Fibroblast of skin of back (primary cell): Measurements from ENCODE around the gene ANKH.
A peak's percentile ranks its signal among the peaks of the same experiment; 100 is the strongest.
"Not testable (repeated sequence)": the region's sequence is repeated elsewhere in the genome, so short reads cannot be mapped to it uniquely, and the experiment has no call there.

Experiments used
- DNase-seq: peaks from one replicate; pipeline ENCODE4 v3.0.0-alpha.2; 2013

ANKH gene

DNA sequence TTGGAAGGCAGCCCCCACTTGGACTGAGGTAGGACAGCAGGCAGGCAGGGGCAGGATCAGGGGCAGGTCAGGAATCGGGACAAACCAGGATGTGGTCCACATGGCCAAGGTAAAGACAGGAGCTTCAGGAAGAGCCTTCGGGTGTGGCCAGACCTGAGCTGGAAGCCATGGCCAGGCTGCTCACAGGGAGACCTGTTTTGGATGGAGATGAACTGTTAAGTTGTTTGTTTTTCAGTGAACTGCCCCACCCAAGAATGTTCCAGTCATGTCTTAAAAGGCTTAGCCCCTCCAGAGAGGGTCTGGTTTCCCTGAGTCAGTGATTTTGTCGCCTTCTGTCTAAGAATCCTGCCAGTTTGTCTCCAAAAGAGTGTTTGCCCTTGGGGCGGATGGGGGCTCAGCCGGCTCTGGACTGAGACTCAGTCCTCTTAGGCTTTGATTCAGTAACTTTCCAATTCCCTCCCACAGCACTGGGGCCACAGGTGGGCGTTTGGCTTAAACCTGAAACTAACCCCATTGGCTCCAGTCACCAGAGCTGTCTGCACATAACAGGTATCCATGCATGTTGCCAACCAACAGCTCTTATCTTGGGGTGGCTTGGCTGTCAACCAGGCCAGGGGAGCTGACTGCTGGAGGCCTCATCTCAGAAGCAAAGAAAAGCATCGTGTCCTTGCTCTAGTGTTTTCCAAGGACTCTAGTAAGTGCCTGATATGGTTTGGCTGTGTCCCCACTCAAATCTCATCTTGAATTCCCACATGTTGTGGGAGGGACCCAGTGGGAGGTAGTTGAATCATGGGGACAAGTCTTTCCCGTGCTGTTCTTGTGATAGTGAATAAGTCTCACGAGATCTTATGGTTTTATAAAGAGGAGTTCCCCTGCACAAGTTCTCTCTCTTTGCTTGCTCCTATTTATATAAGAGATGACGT lies 11.3 kb upstream of the ANKH start:
- no peak for DNase-seq

GRCh38 chr5:14881826-14882225 lies 10.2 kb upstream of the ANKH start:
- DNase-seq: no peak

DNA sequence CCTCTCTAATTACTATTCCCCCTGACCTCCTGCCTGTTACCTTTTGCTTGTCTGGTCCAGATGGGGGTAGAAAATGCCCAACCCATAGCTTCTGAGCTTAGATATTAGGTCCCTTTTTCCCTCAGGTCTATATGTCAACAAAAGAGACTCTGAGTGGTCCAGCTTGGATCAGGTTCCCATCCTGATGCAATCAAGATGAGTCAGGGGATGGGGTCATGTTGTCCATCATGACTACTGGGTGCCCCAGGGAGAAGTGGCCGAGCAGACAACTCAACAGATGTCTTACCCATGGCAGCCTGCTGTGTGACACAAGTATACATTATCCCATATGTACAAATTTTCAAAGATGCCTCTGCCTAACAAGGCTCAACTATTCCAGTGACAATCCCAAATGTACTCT lies 9.1 kb upstream of the ANKH start:
- peak; percentile 76 for DNase-seq

- DNase-seq: peak; percentile 41
Observed at GRCh38 chr5:14879937-14880589, 8.5 kb upstream of the ANKH start.

- DNase-seq: peak; percentile 30
Observed at GRCh38 chr5:14879393-14879792, 7.8 kb upstream of the ANKH start.

GRCh38 chr5:14878192-14878591 lies 6.6 kb upstream of the ANKH start:
- DNase-seq: not testable (repeated sequence)

DNA sequence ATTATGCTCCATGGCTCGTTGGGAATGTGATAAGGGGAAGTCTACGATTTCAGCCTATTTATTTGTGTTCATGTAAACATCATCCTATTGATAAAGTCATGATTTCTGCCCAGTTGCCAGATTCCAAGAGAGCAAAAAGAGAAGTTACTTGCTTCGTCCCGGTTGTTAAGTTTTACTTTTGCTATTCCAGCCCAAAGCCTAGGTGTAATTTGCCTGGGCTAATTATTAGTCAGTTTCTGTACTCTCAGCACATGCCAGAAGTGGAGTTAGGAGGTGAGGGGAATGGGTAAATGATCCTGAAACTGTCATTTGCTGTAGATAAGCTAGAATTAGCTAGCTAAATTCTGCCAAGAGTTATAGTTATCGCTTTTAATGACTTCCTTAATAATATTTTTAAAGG lies 4.5 kb upstream of the ANKH start:
- no peak for DNase-seq

DNA sequence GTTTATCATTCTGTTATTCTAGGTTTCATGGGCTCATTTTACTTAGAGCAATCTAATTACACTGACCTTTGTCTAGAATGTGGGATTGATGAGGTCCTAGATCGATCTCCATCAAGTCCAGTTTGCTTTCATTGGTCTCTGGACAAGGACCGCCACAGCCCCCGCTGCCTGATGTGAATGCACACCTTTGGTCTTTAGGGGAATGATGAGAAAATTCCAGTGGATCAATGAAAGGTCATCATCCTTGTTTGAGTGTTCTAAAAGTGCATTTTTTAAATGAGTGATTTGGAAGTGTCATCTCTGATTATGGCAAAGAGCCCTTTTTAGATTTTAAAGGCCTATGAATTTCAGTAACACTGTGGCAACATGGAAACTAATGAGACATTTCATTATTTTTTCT lies 2.2 kb upstream of the ANKH start:
- DNase-seq: no peak

DNA sequence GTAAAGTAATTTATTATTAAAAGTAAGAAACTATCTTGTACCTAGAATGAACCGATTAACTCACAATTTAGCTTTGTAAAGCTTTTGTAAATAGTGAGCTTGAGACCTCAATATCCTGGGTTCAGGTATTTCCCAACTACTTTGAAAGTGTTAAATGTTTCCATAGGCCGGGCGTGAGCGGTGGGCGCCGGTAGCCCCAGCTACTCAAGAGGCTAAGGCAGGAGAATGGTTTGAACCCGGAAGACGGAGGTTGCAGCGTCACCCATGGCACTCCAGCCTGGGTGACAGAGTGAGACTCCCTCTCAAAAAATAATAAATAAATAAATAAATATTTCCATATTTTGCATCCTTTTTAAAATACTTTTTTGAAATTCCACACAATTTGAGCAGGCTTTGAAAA lies 1.5 kb upstream of the ANKH start:
- no peak for DNase-seq

GRCh38 chr5:14872070-14872989 lies 752 bp upstream of the ANKH start:
- peak; percentile 58 for DNase-seq

- no peak for DNase-seq
Observed at GRCh38 chr5:14870337-14871213, 1.0 kb downstream of the ANKH start.

DNA sequence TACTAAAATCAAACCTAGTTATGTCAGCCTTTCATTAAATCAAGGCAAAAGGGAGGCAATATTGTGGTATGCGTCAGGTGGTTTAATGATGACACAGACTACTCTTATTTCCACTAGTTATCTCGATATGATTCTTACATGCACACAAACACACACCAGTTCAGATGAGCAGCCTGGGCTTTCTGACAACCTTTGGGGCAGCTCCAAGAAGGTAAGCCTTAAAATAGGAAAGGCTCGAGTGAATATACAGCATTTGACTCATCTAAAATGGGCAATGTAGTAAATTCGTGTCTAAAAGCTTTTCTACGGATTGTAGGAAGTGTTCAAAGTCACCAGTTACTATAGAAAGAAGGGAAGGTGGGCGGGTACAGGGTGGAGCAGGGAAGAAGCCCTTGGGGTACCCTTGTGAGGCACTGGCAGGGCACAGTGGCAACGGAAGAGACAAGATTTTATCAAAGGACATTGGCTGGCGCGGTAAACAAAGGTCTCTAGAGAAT lies 1.9 kb downstream of the ANKH start:
- DNase-seq: no peak

- DNase-seq: no peak
Observed at GRCh38 chr5:14869233-14869632, 2.3 kb downstream of the ANKH start.

GRCh38 chr5:14868771-14869170 lies 2.8 kb downstream of the ANKH start:
- DNase-seq: no peak

GRCh38 chr5:14864181-14864812 lies 7.3 kb downstream of the ANKH start:
- no peak for DNase-seq

GRCh38 chr5:14863105-14863504 lies 8.5 kb downstream of the ANKH start:
- DNase-seq: no peak

- DNase-seq: no peak
Observed at GRCh38 chr5:14861123-14861765, 10.3 kb downstream of the ANKH start.

GRCh38 chr5:14859980-14860379 lies 11.6 kb downstream of the ANKH start:
- DNase-seq: no peak

- no peak for DNase-seq
Observed at GRCh38 chr5:14859150-14859549, 12.4 kb downstream of the ANKH start.

GRCh38 chr5:14855366-14855765 lies 16.2 kb downstream of the ANKH start:
- no peak for DNase-seq

GRCh38 chr5:14854799-14855198 lies 16.8 kb downstream of the ANKH start:
- DNase-seq: no peak
